ENCODE results near the gene ZHX3. TPM values are rescaled to one million over a fixed set of nuclear protein-coding genes. Genes with fewer than 3 reads are reported as not detected.

Gene ZHX3
- total RNA-seq, 1 donor from 2014 or later: 26.8 TPM

DNA sequence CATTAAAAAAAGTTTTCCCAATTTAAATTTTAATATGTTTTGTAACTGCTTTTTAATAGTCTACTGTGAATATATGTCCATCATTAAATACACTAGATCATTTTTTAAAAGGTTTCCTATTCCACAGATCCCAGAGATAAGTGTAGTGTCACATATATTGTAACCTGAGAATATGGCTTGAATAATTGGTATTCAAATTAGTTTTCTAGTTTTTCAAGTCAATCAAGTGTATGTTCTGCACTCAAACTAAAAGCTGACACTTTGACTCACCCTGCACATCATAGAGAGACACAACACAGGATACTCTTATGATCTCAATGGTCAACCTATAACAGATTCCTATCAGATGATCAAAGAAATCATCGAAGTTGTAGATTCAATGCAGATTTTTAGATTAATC is 49.1 kb downstream of the ZHX3 start:
- TF ChIP-seq, protein P1, sequence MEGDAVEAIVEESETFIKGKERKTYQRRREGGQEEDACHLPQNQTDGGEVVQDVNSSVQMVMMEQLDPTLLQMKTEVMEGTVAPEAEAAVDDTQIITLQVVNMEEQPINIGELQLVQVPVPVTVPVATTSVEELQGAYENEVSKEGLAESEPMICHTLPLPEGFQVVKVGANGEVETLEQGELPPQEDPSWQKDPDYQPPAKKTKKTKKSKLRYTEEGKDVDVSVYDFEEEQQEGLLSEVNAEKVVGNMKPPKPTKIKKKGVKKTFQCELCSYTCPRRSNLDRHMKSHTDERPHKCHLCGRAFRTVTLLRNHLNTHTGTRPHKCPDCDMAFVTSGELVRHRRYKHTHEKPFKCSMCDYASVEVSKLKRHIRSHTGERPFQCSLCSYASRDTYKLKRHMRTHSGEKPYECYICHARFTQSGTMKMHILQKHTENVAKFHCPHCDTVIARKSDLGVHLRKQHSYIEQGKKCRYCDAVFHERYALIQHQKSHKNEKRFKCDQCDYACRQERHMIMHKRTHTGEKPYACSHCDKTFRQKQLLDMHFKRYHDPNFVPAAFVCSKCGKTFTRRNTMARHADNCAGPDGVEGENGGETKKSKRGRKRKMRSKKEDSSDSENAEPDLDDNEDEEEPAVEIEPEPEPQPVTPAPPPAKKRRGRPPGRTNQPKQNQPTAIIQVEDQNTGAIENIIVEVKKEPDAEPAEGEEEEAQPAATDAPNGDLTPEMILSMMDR (IDR thresholded peaks at IDR 0.05): no peak
- no peak for TF ChIP-seq POLR2AphosphoS5 (IDR thresholded peaks at IDR 0.05; ENCODE audit: insufficient read depth in 1 of 2, low read depth in 1 of 2)
- TF ChIP-seq POLR2A (IDR thresholded peaks at IDR 0.05): no peak
- Histone ChIP-seq H3K27ac (peak overlapping the region; percentile 58), H3K27me3 (no peaks in the 10 kb centered on the region), H3K9me3 (no peaks in the 10 kb centered on the region), H3K36me3 (no peaks in the 10 kb centered on the region), H3K4me1 (peaks cover 11% of the 10 kb centered on the region), H3K4me3 (no peak overlapping the region)
- intact Hi-C loops (cut with DNase I): no loop called here
- DNase-seq (ENCODE audit: extremely low spot score in 2 of 2): no peak

DNA sequence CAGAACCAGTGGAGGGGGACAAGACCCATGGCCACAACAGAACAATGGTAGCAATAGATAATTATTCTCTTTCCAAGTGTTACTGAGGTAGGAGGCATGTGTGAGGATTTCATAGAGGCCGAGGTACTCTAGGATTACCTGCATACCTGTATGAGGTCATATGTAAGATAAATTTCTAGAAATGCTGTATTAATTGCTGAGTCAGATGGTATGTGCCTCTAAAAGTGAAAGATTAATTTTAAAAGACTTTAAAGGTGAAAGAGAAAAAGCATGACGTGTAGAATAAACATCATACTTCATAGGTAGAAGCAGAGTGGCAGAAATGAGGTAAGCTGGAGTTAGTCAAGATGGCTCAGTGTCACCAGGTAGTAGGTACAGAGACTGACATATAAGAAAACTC is 51.6 kb downstream of the ZHX3 start:
- Histone ChIP-seq H3K36me3 (no peaks in the 10 kb centered on the region), H3K27me3 (no peaks in the 10 kb centered on the region), H3K4me1 (peaks cover 17% of the 10 kb centered on the region), H3K27ac (no peak overlapping the region), H3K4me3 (no peak overlapping the region), H3K9me3 (no peaks in the 10 kb centered on the region)
- TF ChIP-seq POLR2AphosphoS5 (IDR thresholded peaks at IDR 0.05; ENCODE audit: insufficient read depth in 1 of 2, low read depth in 1 of 2) (no peak), POLR2A (IDR thresholded peaks at IDR 0.05) (no peak)
- TF ChIP-seq, protein P1 (IDR thresholded peaks at IDR 0.05): no peak
- intact Hi-C loops (cut with DNase I): no loop called here
- no peak for DNase-seq (ENCODE audit: extremely low spot score in 2 of 2)

DNA sequence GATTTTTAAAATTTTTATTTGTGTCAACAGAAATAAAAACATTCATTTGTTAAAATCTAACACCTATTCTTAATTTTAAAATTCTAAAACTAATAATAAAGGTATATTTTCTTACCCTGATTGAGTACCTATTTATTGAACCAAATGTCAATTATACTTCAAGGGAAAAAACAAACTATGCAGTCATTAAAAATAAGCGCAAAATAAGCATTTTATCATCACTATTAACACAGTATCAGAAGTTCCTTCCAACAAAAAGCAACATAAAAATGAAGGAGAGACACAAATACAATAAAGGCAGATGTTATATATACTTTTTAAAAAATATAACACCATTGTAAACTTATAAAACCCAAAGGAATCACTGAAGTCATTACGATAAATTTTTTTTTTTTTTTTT is 52.7 kb downstream of the ZHX3 start:
- Histone ChIP-seq H3K36me3 (no peaks in the 10 kb centered on the region), H3K4me1 (peaks cover 17% of the 10 kb centered on the region), H3K27me3 (no peaks in the 10 kb centered on the region), H3K27ac (no peak overlapping the region), H3K9me3 (no peaks in the 10 kb centered on the region), H3K4me3 (no peak overlapping the region)
- TF ChIP-seq POLR2AphosphoS5 (IDR thresholded peaks at IDR 0.05; ENCODE audit: insufficient read depth in 1 of 2, low read depth in 1 of 2) (no peak), POLR2A (IDR thresholded peaks at IDR 0.05) (no peak)
- TF ChIP-seq, protein P1 (IDR thresholded peaks at IDR 0.05): no peak
- intact Hi-C loops (cut with DNase I): no loop called here
- DNase-seq (ENCODE audit: extremely low spot score in 2 of 2): no peak

DNA sequence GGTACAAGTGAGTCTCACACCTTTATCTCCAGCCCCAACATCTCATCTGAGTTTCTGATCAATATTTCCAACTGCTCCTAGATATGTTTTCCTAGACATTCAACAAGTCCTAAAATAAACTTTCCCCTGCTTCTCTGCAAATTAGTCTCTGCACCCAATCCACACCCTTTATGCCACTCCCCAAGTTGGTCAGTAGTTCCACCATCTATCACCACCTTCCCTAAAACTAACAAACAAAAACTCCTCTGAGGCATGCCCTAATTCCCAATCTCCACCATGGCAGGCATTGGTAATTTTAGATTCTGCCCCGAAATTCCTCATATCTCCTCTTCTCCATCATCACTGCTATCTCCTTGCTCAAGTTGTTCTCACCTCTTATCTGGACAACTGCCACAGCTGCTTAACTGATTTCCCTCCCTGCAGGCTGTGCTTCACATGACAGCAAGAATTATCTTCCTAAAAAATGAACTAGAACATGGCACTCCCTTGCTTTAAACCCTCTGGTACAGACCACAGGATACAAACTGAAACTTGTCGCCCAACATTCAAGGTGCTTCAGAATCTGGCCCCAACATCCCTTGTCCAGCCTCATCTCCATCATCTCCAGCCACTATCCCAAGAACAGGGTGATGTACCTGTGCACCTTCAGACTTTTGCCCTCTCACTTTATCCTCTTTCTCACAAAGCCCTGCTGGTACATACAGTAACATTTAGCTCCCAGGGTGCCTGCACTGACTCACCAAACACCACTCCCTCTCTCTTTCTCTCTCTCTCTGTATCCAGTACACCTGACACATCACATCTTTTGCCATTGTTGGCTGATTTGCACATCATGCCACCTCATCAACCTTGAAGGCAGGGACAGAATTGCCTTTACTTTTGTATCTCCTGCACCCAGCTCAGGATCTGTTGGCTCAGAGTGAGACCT is 55.5 kb downstream of the ZHX3 start:
- Histone ChIP-seq H3K4me1 (peaks cover 7% of the 10 kb centered on the region), H3K27ac (no peak overlapping the region), H3K9me3 (no peaks in the 10 kb centered on the region), H3K36me3 (no peaks in the 10 kb centered on the region), H3K4me3 (no peak overlapping the region), H3K27me3 (no peaks in the 10 kb centered on the region)
- TF ChIP-seq, protein P1 (IDR thresholded peaks at IDR 0.05): no peak
- TF ChIP-seq POLR2A (IDR thresholded peaks at IDR 0.05) (no peak), POLR2AphosphoS5 (IDR thresholded peaks at IDR 0.05; ENCODE audit: insufficient read depth in 1 of 2, low read depth in 1 of 2) (no peak)
- DNase-seq (ENCODE audit: extremely low spot score in 2 of 2): no peak
- intact Hi-C loops (cut with DNase I): no loop called here

DNA sequence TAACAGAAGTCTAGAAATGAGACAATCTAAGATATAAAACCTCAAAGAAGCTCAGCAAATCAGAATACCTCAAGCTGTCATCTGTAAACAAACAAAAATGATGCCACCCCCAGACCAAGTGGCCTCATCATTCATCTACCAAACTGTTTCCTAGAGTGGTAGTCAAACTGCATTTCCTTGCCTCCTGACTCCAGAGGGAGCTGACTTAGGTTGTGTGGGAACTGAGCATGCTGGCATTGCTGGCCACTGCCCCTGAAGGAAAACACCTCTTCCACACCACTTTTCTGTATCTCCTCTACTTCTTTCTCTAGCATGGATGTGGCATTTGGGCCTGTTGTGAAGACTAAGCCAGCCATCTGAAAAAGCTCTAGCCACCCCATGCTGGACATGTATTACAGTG is 56.3 kb downstream of the ZHX3 start:
- no peak for DNase-seq (ENCODE audit: extremely low spot score in 2 of 2)
- no peak overlapping the region for H3K4me3 ChIP-seq
- intact Hi-C loops (cut with DNase I): no loop called here
- H3K27me3 ChIP-seq: no peaks in the 10 kb centered on the region
- H3K4me1 ChIP-seq: peaks cover 7% of the 10 kb centered on the region
- no peaks in the 10 kb centered on the region for H3K9me3 ChIP-seq
- TF ChIP-seq POLR2AphosphoS5 (IDR thresholded peaks at IDR 0.05; ENCODE audit: insufficient read depth in 1 of 2, low read depth in 1 of 2): no peak
- no peak for TF ChIP-seq POLR2A (IDR thresholded peaks at IDR 0.05)
- TF ChIP-seq, protein P1 (IDR thresholded peaks at IDR 0.05): no peak
- no peak overlapping the region for H3K27ac ChIP-seq
- H3K36me3 ChIP-seq: no peaks in the 10 kb centered on the region
